HCT116 (cell line): Measurements from ENCODE around the gene CSNK1D. TPM values are rescaled to one million over a fixed set of nuclear protein-coding genes. Genes with fewer than 3 reads are reported as not detected.

ENCODE experiments used
- ATAC-seq: fragments of 200-7000 bp; cut with Tn5 transposase; 2 replicates; pipeline ENCODE4 v1.9.1; 2020; ENCODE audit warnings: mild to moderate bottlenecking, moderate library complexity
- BruUV-seq: library from RNA; stranded (reverse); fragments of 400-500 nt; replicated peaks from 2 replicates; lab custom pipeline; 2021; lab: Mats Ljungman, UMichigan
- CTCF ChIA-PET: fragments of 300-600 bp; sonication (Branson Sonifier 250); formaldehyde crosslinking; loops from one replicate; lab custom pipeline; 2021; ENCODE audit warnings: antibody characterized with exemption; lab: Charles Lee
- POLR2A ChIA-PET: fragments of 300-600, 350-600 bp; sonication (Branson Sonifier 250); formaldehyde crosslinking; loops from one replicate; lab custom pipeline; 2021; ENCODE audit warnings: antibody characterized with exemption; lab: Charles Lee
- RAD21 ChIA-PET, 2 experiments: fragments of 300-600 bp; sonication (Branson Sonifier 250); formaldehyde crosslinking; loops; one replicate each; lab custom pipeline; 2023; ENCODE audit warnings: low total read pairs in 2 of 2; ENCODE audit not compliant: uncharacterized antibody in 2 of 2, unreplicated experiment in 2 of 2, low non-redundant PET in 1 of 2; lab: Charles Lee
- DNase-seq: peaks from one replicate; pipeline ENCODE4 v3.0.0-alpha.2; 2010; ENCODE audit warnings: low read depth, low spot score
- H2AFZ ChIP-seq: fragments of 200-600 bp; shearing (Covaris generic), sonication (generic); 2 replicates; pipeline ENCODE4 v1.6.1; 2017; ENCODE audit warnings: low read depth, mixed run types, mixed read lengths, antibody characterized with exemption, low read length; ENCODE audit not compliant: poor library complexity, severe bottlenecking
- H3K27ac ChIP-seq: 2 replicates; pipeline ENCODE4 v1.5.1; 2012; ENCODE audit warnings: low read depth, low read length
- H3K27me3 ChIP-seq: fragments of 200-600 bp; sonication (generic); 2 replicates; pipeline ENCODE4 v1.6.1; 2016; ENCODE audit warnings: mixed run types, low read length, mixed read lengths; ENCODE audit not compliant: insufficient read depth
- H3K36me3 ChIP-seq, 2 experiments: fragments of 200-500 bp in 1 of 2; fragments of 200-600 bp in 1 of 2; sonication (Bioruptor generic) in 1 of 2; sonication (generic) in 1 of 2; 2 replicates each; pipeline versions ENCODE4 v1.5.1 to v1.6.1; 2014 to 2016; ENCODE audit warnings: low read length in 2 of 2, inconsistent platforms in 1 of 2, mixed read lengths in 1 of 2, mixed run types in 1 of 2; ENCODE audit not compliant: insufficient read depth in 2 of 2, control insufficient read depth in 1 of 2
- H3K4me1 ChIP-seq, 2 experiments: fragments of 200-600 bp in 1 of 2; sonication (generic) in 1 of 2; 2 replicates each; pipeline versions ENCODE4 v1.5.1 to v1.6.1; 2012 to 2017; ENCODE audit warnings: low read length in 2 of 2, inconsistent platforms in 1 of 2, mild to moderate bottlenecking in 1 of 2, mixed read lengths in 1 of 2, mixed run types in 1 of 2, moderate library complexity in 1 of 2; ENCODE audit not compliant: insufficient read depth in 2 of 2, control insufficient read depth in 1 of 2
- H3K4me2 ChIP-seq: fragments of 200-600 bp; sonication (generic); 2 replicates; pipeline ENCODE4 v1.6.1; 2017; ENCODE audit warnings: mixed run types, low read length, mixed read lengths
- H3K4me3 ChIP-seq, 2 experiments: fragments of 200-600 bp in 1 of 2; sonication (generic) in 1 of 2; replicated peaks in 1 of 2; 2 replicates each; pipeline ENCODE4 v1.5.1; 2011 to 2016; ENCODE audit warnings: low read length in 2 of 2, control low read depth in 1 of 2, low read depth in 1 of 2, mild to moderate bottlenecking in 1 of 2, mixed read lengths in 1 of 2, mixed run types in 1 of 2
- H3K79me2 ChIP-seq: fragments of 200-600 bp; sonication (generic); 2 replicates; pipeline ENCODE4 v1.6.1; 2017; ENCODE audit warnings: mild to moderate bottlenecking, mixed run types, low read length, moderate library complexity, mixed read lengths; ENCODE audit not compliant: insufficient read depth
- H3K9ac ChIP-seq: fragments of 200-600 bp; sonication (generic); 2 replicates; pipeline ENCODE4 v1.6.1; 2016; ENCODE audit warnings: low read length, mixed read lengths
- H3K9me2 ChIP-seq: fragments of 200-600 bp; sonication (generic), shearing (Covaris generic); 2 replicates; pipeline ENCODE4 v1.6.1; 2017; ENCODE audit warnings: mixed run types, mild to moderate bottlenecking, moderate library complexity; ENCODE audit not compliant: insufficient read depth
- H3K9me3 ChIP-seq, 2 experiments: fragments of 200-500 bp in 1 of 2; fragments of 200-600 bp in 1 of 2; sonication (Bioruptor generic) in 1 of 2; sonication (generic) in 1 of 2; 2 replicates each; pipeline ENCODE4 v1.6.1; 2014 to 2017; ENCODE audit warnings: low read length in 2 of 2, mixed read lengths in 2 of 2, inconsistent platforms in 1 of 2, low read depth in 1 of 2, mild to moderate bottlenecking in 1 of 2, mixed run types in 1 of 2, moderate library complexity in 1 of 2; ENCODE audit not compliant: control insufficient read depth in 1 of 2, insufficient read depth in 1 of 2
- H4K20me1 ChIP-seq: fragments of 200-600 bp; sonication (generic), shearing (Covaris generic); 2 replicates; pipeline ENCODE4 v1.6.1; 2017; ENCODE audit warnings: mixed run types, mild to moderate bottlenecking, moderate library complexity; ENCODE audit not compliant: insufficient read depth
- CBX3 ChIP-seq: IDR thresholded peaks from 2 replicates; pipeline ENCODE4 v1.6.1; 2012; ENCODE audit warnings: low read depth
- CEBPB ChIP-seq: IDR thresholded peaks from 2 replicates; pipeline ENCODE4 v1.6.1; 2012; ENCODE audit warnings: low read depth
- CTCF ChIP-seq, 3 experiments: fragments of 200-600 bp in 1 of 3; sonication (generic) in 1 of 3; IDR thresholded peaks in 2 of 3; conservative IDR thresholded peaks in 1 of 3; 2 replicates each; pipeline ENCODE4 v1.5.1; 2012 to 2017; ENCODE audit warnings: low read depth in 2 of 3, low read length in 2 of 3, antibody characterized with exemption in 1 of 3, borderline replicate concordance in 1 of 3, control low read depth in 1 of 3, mild to moderate bottlenecking in 1 of 3, mixed read lengths in 1 of 3, mixed run types in 1 of 3, moderate library complexity in 1 of 3; ENCODE audit not compliant: insufficient read depth in 1 of 3
- ELF1 ChIP-seq: IDR thresholded peaks from 2 replicates; pipeline ENCODE4 v1.6.1; 2012; ENCODE audit warnings: low read depth, borderline replicate concordance
- EZH2 ChIP-seq: fragments of 200-600 bp; sonication (generic); IDR thresholded peaks from 2 replicates; pipeline ENCODE4 v1.6.1; 2017; ENCODE audit warnings: antibody characterized with exemption, mixed run types
- EZH2phosphoT487 ChIP-seq: fragments of 200-600 bp; IDR thresholded peaks from 2 replicates; pipeline ENCODE4 v1.6.1; 2018; ENCODE audit warnings: antibody characterized with exemption, borderline replicate concordance
- FOSL1 ChIP-seq: IDR thresholded peaks from 2 replicates; pipeline ENCODE4 v1.6.1; 2012; ENCODE audit warnings: low read depth
- JUND ChIP-seq: IDR thresholded peaks from 2 replicates; pipeline ENCODE4 v1.6.1; 2012
- POLR2A ChIP-seq: IDR thresholded peaks from 2 replicates; pipeline ENCODE4 v1.7.0; 2011; ENCODE audit warnings: borderline replicate concordance; ENCODE audit not compliant: insufficient read depth, insufficient read length; ENCODE audit errors: extremely low read depth
- POLR2AphosphoS5 ChIP-seq: IDR thresholded peaks from 2 replicates; pipeline ENCODE4 v1.6.1; 2011; ENCODE audit warnings: mild to moderate bottlenecking, low read depth, low read length, moderate library complexity
- RAD21 ChIP-seq: IDR thresholded peaks from 2 replicates; pipeline ENCODE4 v1.6.1; 2012; ENCODE audit warnings: low read depth, mild to moderate bottlenecking
- REST ChIP-seq: IDR thresholded peaks from 2 replicates; pipeline ENCODE4 v1.6.1; 2012; ENCODE audit warnings: low read depth
- SIN3A ChIP-seq: IDR thresholded peaks from 2 replicates; pipeline ENCODE4 v1.6.1; 2012; ENCODE audit warnings: low read depth
- SRF ChIP-seq: IDR thresholded peaks from 2 replicates; pipeline ENCODE4 v1.6.1; 2012; ENCODE audit warnings: low read depth
- TCF7L2 ChIP-seq: IDR thresholded peaks from 2 replicates; pipeline ENCODE4 v1.7.0; 2011; ENCODE audit warnings: borderline replicate concordance, inconsistent platforms; ENCODE audit not compliant: insufficient read depth, insufficient read length; ENCODE audit errors: extremely low read depth
- YY1 ChIP-seq: IDR thresholded peaks from 2 replicates; pipeline ENCODE4 v1.6.1; 2011; ENCODE audit warnings: low read length, low read depth, moderate library complexity, mild to moderate bottlenecking; ENCODE audit not compliant: insufficient replicate concordance; ENCODE audit errors: extremely low read depth
- ZFX ChIP-seq: fragments of 450-650 bp; IDR thresholded peaks from 2 replicates; pipeline ENCODE4 v1.6.1; 2017
- ZNF274 ChIP-seq: fragments of 200-500 bp; sonication (Bioruptor generic); IDR thresholded peaks from 2 replicates; pipeline ENCODE4 v1.6.1; 2014; ENCODE audit warnings: mild to moderate bottlenecking, low read depth, low read length, inconsistent platforms
- intact Hi-C: fragments of 100-400 bp; cut with micrococcal nuclease; formaldehyde crosslinking; loops from 2 replicates; pipeline ENCODE4 v1.10.0; 2022
- total RNA-seq: library from RNA; stranded (reverse); gene quantifications from one replicate; pipeline ENCODE4 v1.2.1, GENCODE V29; 2021; ENCODE audit not compliant: unreplicated experiment

The CSNK1D gene
- total RNA-seq, 1 experiment from 2014 or later, result 176 TPM

- Histone ChIP-seq H3K4me2 (no peak overlapping the region), H3K79me2 (peaks cover 21% of the 10 kb centered on the region), H3K36me3 (peaks cover 0 to 12% of the 10 kb centered on the region in 2 experiments; a peak in 2 of 4 replicates), H3K9ac (no peak overlapping the region), H3K4me3 (no peak overlapping the region), H3K9me2 (no peaks in the 10 kb centered on the region), H4K20me1 (no peaks in the 10 kb centered on the region), H3K27ac (no peak overlapping the region; the same call in 1 of the 2 replicates), H3K4me1 (peaks cover 15 to 45% of the 10 kb centered on the region in 2 experiments), H3K27me3 (no peaks in the 10 kb centered on the region), H3K9me3 (peaks cover 0 to 3% of the 10 kb centered on the region in 2 experiments; a peak in 1 of 4 replicates), H2AFZ (no peak overlapping the region)
- ChIA-PET POLR2A (interaction anchor here (1.2 kb wide), 1 partner anchor 11 kb away, joined by 3 read pairs; no protein-coding TSS in a partner anchor), RAD21 (no interaction called here), CTCF (no interaction called here)
- no peak for TF ChIP-seq CEBPB
- TF ChIP-seq CTCF (IDR thresholded peaks at IDR 0.05 in 2 of 3, conservative IDR thresholded peaks at IDR 0.05 in 1 of 3; ENCODE audit: borderline replicate concordance in 1 of 3, insufficient read depth in 1 of 3, low read depth in 2 of 3, low read length in 2 of 3), result no peak
- TF ChIP-seq POLR2AphosphoS5, result no peak
- no peak for TF ChIP-seq EZH2phosphoT487
- no peak for TF ChIP-seq EZH2
- TF ChIP-seq TCF7L2, result no peak
- no peak for TF ChIP-seq ZNF274
- no peak for TF ChIP-seq FOSL1
- no peak for TF ChIP-seq ELF1
- no peak for TF ChIP-seq RAD21
- TF ChIP-seq CBX3, result no peak
- TF ChIP-seq POLR2A, result no peak
- TF ChIP-seq YY1, result no peak
- no peak for TF ChIP-seq SIN3A
- TF ChIP-seq REST, result no peak
- no peak for TF ChIP-seq ZFX
- TF ChIP-seq JUND, result no peak
- no peak for TF ChIP-seq SRF
- intact Hi-C loops, result no loop called here
- DNase-seq, result no peak
- ATAC-seq, result no peak
- BruUV-seq, result no TSS peak
Measured at GRCh38 chr17:82225368-82226029, 48.0 kb downstream of the CSNK1D start.
